Sigmoid colon (tissue), 7 donors: ENCODE results near the gene ITPR2. TPM values are rescaled to one million over a fixed set of nuclear protein-coding genes. Genes with fewer than 3 reads are reported as not detected.
A peak's percentile ranks its signal among the peaks of the same experiment; 100 is the strongest.

Experiments used
- DNase-seq: peaks from one replicate; pipeline ENCODE4 v3.0.0-alpha.2; 2019
- H3K27ac ChIP-seq, 4 donors: fragments of 200-600 bp; sonication (generic); one replicate each; pipeline ENCODE4 v1.5.1; 2016 to 2019; ENCODE audit warnings: mild to moderate bottlenecking in 1 of 4
- H3K27me3 ChIP-seq, 3 donors: fragments of 200-600 bp; sonication (generic); one replicate each; pipeline ENCODE4 v1.5.1; 2019; ENCODE audit warnings: mild to moderate bottlenecking in 1 of 3
- H3K36me3 ChIP-seq, 4 donors: fragments of 200-600 bp; sonication (generic); one replicate each; pipeline ENCODE4 v1.5.1; 2016 to 2019
- H3K4me1 ChIP-seq, 4 donors: fragments of 200-600 bp; sonication (generic); one replicate each; pipeline ENCODE4 v1.5.1; 2017 to 2019
- H3K4me3 ChIP-seq, 4 donors: fragments of 200-600 bp; sonication (generic); one replicate each; pipeline ENCODE4 v1.5.1; 2017 to 2019; ENCODE audit warnings: mild to moderate bottlenecking in 2 of 4, moderate library complexity in 1 of 4
- H3K9me3 ChIP-seq, 4 donors: fragments of 200-600 bp in 3 of 4; sonication (generic) in 3 of 4; one replicate each; pipeline versions ENCODE4 v1.5.1 to v1.6.1; 2013 to 2019
- EP300 ChIP-seq, 4 donors: sonication (generic); formaldehyde crosslinking; IDR thresholded peaks; one replicate each; pipeline ENCODE4 v1.6.1; 2017; ENCODE audit warnings: antibody characterized with exemption in 4 of 4
- POLR2A ChIP-seq, 2 donors: fragments of 450-650 bp; IDR thresholded peaks; one replicate each; pipeline ENCODE4 v1.6.1; 2016; ENCODE audit warnings: antibody characterized with exemption in 2 of 2, mild to moderate bottlenecking in 2 of 2, moderate library complexity in 2 of 2
- POLR2AphosphoS5 ChIP-seq, 4 donors: sonication (generic); formaldehyde crosslinking; IDR thresholded peaks; one replicate each; pipeline ENCODE4 v1.6.1; 2017; ENCODE audit warnings: antibody characterized with exemption in 4 of 4
- WGBS, 2 donors: extraction: QIAGEN DNeasy Blood & Tissue Kit; methylation state at CpG; one replicate each; pipeline ENCODE4 v1.1.7; 2013; 5-methylcytosine and 5-hydroxymethylcytosine counted together
- intact Hi-C: fragments of 100-400 bp; cut with DNase I; formaldehyde crosslinking; loops from one replicate; pipeline ENCODE4 v1.15.1; 2023
- polyA plus RNA-seq, 3 donors: library from polyadenylated mRNA; stranded (reverse); fragments of 200-250 nt; gene quantifications; one replicate each; pipeline ENCODE4 v1.2.3, GENCODE V29; 2013
- total RNA-seq, 4 donors: library from RNA; depleted of rRNA; stranded (reverse); fragments of >200 nt; gene quantifications; one replicate each; pipeline ENCODE4 v1.1.0, GENCODE V29; 2016
- TF ChIP-seq, protein P1 (sequence below), 4 experiments: fragments of 450-650 bp in 3 of 4; fragments of 200-600 bp in 1 of 4; IDR thresholded peaks; one replicate each; pipeline ENCODE4 v1.5.1; 2016 to 2019; ENCODE audit warnings: antibody characterized with exemption in 4 of 4, mild to moderate bottlenecking in 3 of 4, moderate library complexity in 2 of 4
- donor health status: healthy with polysubstance abuse.
- donor health status: Bipolar disorder and iron deficiency.
- donor health status: healthy.

ITPR2 gene
- total and polyA plus RNA-seq, 7 donors = 1.4 to 78.1 (median 58.9) TPM

DNA sequence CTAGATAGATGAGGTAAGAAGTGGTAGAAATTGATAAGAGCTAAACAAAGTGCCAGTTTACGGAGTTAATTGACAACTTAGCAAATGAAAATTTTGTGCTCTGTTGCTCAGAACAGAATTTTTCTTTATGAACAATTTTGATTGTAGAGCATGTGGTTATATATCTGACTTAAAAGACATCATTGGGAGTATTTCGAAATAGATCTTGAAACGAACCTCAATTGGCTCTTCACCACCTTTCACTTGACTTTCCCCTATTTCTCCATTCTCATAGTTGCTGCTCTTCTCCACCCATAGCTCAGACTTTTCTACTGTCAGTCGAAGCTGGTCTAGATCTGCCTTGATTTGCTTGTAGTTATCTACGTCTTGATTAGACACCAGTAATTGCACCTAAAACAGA, 212.1 kb downstream of the ITPR2 start:
- Histone ChIP-seq H3K36me3 (peaks cover 0 to 50% (median 9%) of the 10 kb centered on the region in 4 donors), H3K27me3 (no peaks in the 10 kb centered on the region), H3K27ac (no peak overlapping the region), H3K4me3 (no peak overlapping the region), H3K4me1 (no peaks in the 10 kb centered on the region), H3K9me3 (no peaks in the 10 kb centered on the region)
- TF ChIP-seq POLR2A (IDR thresholded peaks at IDR 0.05) = no peak
- TF ChIP-seq POLR2AphosphoS5 (IDR thresholded peaks at IDR 0.05) = no peak
- no peak for TF ChIP-seq EP300 (IDR thresholded peaks at IDR 0.05)
- TF ChIP-seq, protein P1, sequence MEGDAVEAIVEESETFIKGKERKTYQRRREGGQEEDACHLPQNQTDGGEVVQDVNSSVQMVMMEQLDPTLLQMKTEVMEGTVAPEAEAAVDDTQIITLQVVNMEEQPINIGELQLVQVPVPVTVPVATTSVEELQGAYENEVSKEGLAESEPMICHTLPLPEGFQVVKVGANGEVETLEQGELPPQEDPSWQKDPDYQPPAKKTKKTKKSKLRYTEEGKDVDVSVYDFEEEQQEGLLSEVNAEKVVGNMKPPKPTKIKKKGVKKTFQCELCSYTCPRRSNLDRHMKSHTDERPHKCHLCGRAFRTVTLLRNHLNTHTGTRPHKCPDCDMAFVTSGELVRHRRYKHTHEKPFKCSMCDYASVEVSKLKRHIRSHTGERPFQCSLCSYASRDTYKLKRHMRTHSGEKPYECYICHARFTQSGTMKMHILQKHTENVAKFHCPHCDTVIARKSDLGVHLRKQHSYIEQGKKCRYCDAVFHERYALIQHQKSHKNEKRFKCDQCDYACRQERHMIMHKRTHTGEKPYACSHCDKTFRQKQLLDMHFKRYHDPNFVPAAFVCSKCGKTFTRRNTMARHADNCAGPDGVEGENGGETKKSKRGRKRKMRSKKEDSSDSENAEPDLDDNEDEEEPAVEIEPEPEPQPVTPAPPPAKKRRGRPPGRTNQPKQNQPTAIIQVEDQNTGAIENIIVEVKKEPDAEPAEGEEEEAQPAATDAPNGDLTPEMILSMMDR (IDR thresholded peaks at IDR 0.05) = no peak
- WGBS, 2 donors = 93 to 94% methylated on average over 5 of the region's 5 CpGs
- no peak for DNase-seq
- intact Hi-C loops = no loop called here

DNA sequence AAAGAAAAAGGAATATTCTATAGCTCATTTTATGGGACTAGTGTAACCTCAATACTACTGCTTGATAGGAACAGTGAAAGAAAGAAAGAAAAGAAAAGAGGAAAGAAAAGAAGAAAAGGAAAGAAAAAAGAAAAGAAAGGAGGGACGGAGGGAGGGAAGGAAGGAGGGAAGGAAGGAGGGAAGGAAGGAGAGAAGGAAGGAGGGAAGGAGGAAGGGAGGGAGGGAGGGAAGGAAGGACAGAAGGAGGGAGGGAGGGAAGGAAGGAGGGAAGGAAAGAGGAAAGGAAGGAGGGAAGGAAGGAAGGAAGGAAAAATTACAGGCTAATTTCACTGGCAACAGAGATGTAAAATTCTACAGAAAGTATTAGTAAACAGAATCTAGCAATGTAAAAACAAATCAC, 215.5 kb downstream of the ITPR2 start:
- 92 to 97% methylated on average over 1 of the region's 1 CpG for WGBS, 2 donors
- Histone ChIP-seq H3K4me1 (no peaks in the 10 kb centered on the region), H3K9me3 (no peaks in the 10 kb centered on the region), H3K36me3 (peaks cover 0 to 43% (median 8%) of the 10 kb centered on the region in 4 donors), H3K27me3 (no peaks in the 10 kb centered on the region), H3K4me3 (no peak overlapping the region), H3K27ac (no peak overlapping the region)
- TF ChIP-seq POLR2A (IDR thresholded peaks at IDR 0.05) = no peak
- no peak for TF ChIP-seq POLR2AphosphoS5 (IDR thresholded peaks at IDR 0.05)
- TF ChIP-seq, protein P1 (IDR thresholded peaks at IDR 0.05) = no peak
- TF ChIP-seq EP300 (IDR thresholded peaks at IDR 0.05) = no peak
- intact Hi-C loops = no loop called here
- no peak for DNase-seq

DNA sequence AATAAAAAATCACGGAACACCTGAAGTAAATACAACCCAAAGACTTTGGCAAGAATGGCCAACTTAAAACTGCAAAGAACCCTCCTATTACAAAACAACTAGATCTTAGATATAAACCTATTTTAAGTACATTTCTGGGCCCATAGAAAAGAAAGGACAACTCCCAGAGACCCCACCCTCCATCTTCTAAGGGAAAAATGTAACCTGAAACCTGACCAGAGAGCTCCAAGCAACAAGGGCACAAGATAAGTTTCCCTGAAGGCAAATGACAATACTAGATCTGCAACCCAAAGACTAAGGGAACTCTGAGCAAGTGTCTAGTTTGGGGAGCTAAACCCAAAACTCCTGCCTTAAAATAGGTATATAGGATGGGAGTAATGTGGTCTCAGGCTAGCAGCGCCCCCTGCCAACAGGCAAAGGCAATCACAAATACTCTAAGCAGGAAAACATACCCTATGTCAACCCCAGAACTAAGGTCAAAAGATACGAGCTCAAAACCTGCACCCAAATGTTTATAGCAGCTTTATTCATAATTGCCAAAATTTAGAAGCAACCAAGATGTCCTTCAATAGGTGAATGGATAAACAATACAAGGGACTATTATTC, 218.9 kb downstream of the ITPR2 start:
- DNase-seq = no peak

DNA sequence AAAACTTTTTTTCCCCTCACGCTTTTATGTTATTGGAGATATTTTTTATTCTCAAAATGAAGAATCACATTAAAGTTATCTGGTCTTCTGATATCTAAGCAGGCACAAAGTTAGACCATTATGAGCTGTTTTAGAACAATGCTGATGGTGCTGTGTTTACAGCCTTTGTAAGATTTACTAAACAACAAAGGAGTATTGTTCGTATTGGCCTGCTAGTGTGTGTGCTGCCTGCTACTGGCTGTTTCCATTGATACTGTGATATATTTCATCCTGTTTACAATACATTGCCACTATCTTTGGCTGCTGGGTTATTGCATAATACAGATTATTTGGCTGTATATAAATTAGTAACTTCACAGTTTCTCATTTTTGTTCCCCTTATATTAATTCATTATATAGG, 220.8 kb downstream of the ITPR2 start:
- DNase-seq = no peak
- Histone ChIP-seq H3K36me3 (no peaks in the 10 kb centered on the region), H3K27me3 (no peaks in the 10 kb centered on the region), H3K4me3 (no peak overlapping the region), H3K4me1 (no peaks in the 10 kb centered on the region), H3K27ac (no peak overlapping the region), H3K9me3 (no peaks in the 10 kb centered on the region)
- 73 to 89% methylated on average over 2 of the region's 2 CpGs for WGBS, 2 donors
- intact Hi-C loops = no loop called here
- no peak for TF ChIP-seq POLR2A (IDR thresholded peaks at IDR 0.05)
- TF ChIP-seq POLR2AphosphoS5 (IDR thresholded peaks at IDR 0.05) = no peak
- TF ChIP-seq EP300 (IDR thresholded peaks at IDR 0.05) = no peak
- TF ChIP-seq, protein P1 (IDR thresholded peaks at IDR 0.05) = no peak

More for the DNA sequence above, 218.9 kb downstream of the ITPR2 start:
- H3K36me3 ChIP-seq = peaks cover 0 to 11% (median 0%) of the 10 kb centered on the region in 4 donors
- TF ChIP-seq POLR2A (IDR thresholded peaks at IDR 0.05) = no peak
- no peak for TF ChIP-seq POLR2AphosphoS5 (IDR thresholded peaks at IDR 0.05)
- TF ChIP-seq, protein P1 (IDR thresholded peaks at IDR 0.05) = peak in 1 of 4 experiments; percentile 14
- TF ChIP-seq EP300 (IDR thresholded peaks at IDR 0.05) = no peak
- H3K4me3 ChIP-seq = no peak overlapping the region
- intact Hi-C loops = no loop called here
- WGBS, 2 donors = 32 to 61% methylated on average over 3 of the region's 3 CpGs
- H3K27me3 ChIP-seq = no peaks in the 10 kb centered on the region
- H3K27ac ChIP-seq = no peak overlapping the region
- no peaks in the 10 kb centered on the region for H3K9me3 ChIP-seq
- no peaks in the 10 kb centered on the region for H3K4me1 ChIP-seq

DNA sequence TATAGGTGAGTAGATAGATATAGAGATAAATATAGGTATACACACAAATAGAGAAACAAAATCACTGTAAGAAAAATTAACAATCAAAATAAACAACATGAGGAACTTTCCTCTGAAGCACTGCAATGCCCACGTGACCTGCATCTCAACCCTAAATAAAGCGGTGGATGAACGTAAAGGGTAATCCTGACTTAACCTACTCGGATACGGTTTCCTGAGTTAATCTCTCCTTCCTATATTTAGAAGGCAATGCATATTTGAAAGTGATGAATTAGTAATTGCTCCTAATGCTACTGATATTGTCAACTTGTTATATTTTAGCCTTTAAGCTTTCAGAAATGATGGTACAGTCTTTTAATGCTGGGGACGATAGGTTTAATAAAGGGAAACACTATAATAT, 221.4 kb downstream of the ITPR2 start:
- Histone ChIP-seq H3K9me3 (no peaks in the 10 kb centered on the region), H3K4me1 (no peaks in the 10 kb centered on the region), H3K27me3 (no peaks in the 10 kb centered on the region), H3K27ac (no peak overlapping the region), H3K36me3 (no peaks in the 10 kb centered on the region), H3K4me3 (no peak overlapping the region)
- DNase-seq = no peak
- WGBS, 2 donors = 96% methylated on average over 6 of the region's 6 CpGs
- intact Hi-C loops = no loop called here
- TF ChIP-seq, protein P1 (IDR thresholded peaks at IDR 0.05) = no peak
- TF ChIP-seq POLR2AphosphoS5 (IDR thresholded peaks at IDR 0.05) (no peak), POLR2A (IDR thresholded peaks at IDR 0.05) (no peak), EP300 (IDR thresholded peaks at IDR 0.05) (no peak)
